Mucosa of stomach (tissue), 1 donor: Measurements from ENCODE around the gene BRAF.
"Not testable (repeated sequence)": the region's sequence is repeated elsewhere in the genome, so short reads cannot be mapped to it uniquely, and the experiment has no call there.

Experiments used
- H3K27me3 ChIP-seq: one replicate; pipeline ENCODE4 v1.7.0; 2013; ENCODE audit warnings: mild to moderate bottlenecking, low read length; ENCODE audit not compliant: control insufficient read depth, insufficient read depth
- H3K36me3 ChIP-seq: one replicate; pipeline ENCODE4 v1.7.0; 2013; ENCODE audit warnings: low read length; ENCODE audit not compliant: control insufficient read depth, insufficient read depth
- H3K4me1 ChIP-seq: one replicate; pipeline ENCODE4 v1.7.0; 2013; ENCODE audit warnings: mild to moderate bottlenecking, low read length; ENCODE audit not compliant: control insufficient read depth, insufficient read depth
- H3K4me3 ChIP-seq: one replicate; pipeline ENCODE4 v1.7.0; 2013; ENCODE audit warnings: low read length
- H3K9ac ChIP-seq: one replicate; pipeline ENCODE4 v1.7.0; 2013; ENCODE audit warnings: mild to moderate bottlenecking, low read length, moderate library complexity
- H3K9me3 ChIP-seq: one replicate; pipeline ENCODE4 v1.7.0; 2013; ENCODE audit warnings: mild to moderate bottlenecking, low read length, moderate library complexity; ENCODE audit not compliant: control insufficient read depth
- donor health status: Pancreatic carcinoma.

Gene BRAF

DNA sequence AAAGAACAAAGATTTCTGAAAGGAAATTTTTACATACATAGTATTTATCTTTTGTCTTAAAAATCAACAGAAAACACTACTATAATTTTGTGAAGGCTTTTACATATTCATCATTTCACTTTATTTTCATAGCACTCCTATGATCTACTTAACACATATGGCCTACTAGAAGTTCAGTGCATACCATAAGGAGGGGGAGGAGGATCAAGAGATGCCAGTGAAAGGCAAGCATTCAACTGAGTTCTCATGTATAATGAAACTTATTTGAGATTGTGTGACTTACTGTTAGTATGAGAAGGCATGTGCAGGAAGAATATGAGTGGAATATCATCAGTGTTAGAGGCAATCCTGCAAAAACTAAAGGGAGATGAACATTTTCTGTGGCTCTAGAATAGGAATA, 10.6 kb downstream of the BRAF start:
- Histone ChIP-seq H3K36me3 (no peaks in the 10 kb centered on the region), H3K9me3 (no peaks in the 10 kb centered on the region)

GRCh38 chr7:140913596-140913928, 11.2 kb downstream of the BRAF start:
- not testable (repeated sequence) for H3K36me3 ChIP-seq, H3K27me3 ChIP-seq, H3K9me3 ChIP-seq, H3K4me1 ChIP-seq, H3K4me3 ChIP-seq, H3K9ac ChIP-seq

More for the DNA sequence above, 10.6 kb downstream of the BRAF start:
- Histone ChIP-seq H3K9ac (no peak overlapping the region), H3K4me1 (peaks cover 9% of the 10 kb centered on the region), H3K27me3 (no peaks in the 10 kb centered on the region), H3K4me3 (no peak overlapping the region)

DNA sequence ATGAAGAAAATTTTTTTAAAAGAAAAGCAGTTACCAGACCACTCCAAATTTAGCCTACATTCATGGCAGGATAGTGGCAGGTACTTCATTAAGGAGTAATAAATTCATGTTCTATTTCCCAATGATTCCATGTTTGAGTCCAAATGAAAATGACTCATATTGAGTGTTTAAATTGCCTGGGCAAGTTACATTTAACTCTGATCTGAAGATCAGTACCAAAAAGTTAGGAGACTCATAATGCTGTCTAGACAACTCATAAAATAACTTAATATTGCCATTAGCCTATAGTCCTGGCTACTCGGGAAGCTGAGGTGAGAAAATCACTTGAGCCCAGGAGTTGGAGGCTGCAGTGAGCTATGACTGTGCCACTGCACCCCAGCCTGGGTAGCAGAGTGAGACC, 13.0 kb downstream of the BRAF start:
- no peaks in the 10 kb centered on the region for H3K27me3 ChIP-seq
- H3K9me3 ChIP-seq: no peaks in the 10 kb centered on the region
- no peak overlapping the region for H3K9ac ChIP-seq
- H3K36me3 ChIP-seq: no peaks in the 10 kb centered on the region
- no peak overlapping the region for H3K4me3 ChIP-seq
- H3K4me1 ChIP-seq: peaks cover 9% of the 10 kb centered on the region

DNA sequence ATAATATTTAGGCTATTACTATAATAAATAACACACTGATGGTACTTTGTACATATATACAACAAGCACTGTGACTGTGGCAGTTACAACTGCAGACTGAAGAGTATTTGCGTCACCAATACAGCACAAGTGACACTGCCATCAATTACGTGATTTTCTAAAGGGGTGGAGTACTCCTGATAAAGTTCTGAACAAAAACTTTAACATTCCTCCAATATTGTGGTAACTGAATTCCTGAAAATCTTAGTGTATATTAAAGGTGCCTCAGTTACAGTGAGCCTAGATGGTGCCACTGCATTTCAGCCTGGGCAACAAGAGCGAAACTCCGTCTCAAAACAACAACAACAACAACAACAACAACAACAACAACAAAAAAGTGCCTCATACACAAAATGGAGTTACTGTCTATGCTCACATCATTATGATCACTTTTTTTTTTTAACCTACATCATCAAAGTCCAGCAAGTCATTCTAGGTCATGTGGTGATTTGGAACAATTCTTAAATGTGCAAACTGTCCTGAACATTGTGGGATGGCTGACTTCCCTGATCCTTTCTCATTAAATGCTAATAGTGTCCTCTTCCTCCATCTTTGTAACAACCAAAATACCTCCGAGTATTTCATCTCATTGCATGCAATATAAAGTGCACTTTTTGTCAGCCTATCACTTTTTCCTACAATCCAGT, 15.1 kb downstream of the BRAF start:
- Histone ChIP-seq H3K4me1 (peaks cover 9% of the 10 kb centered on the region), H3K9me3 (no peaks in the 10 kb centered on the region), H3K4me3 (no peak overlapping the region), H3K27me3 (no peaks in the 10 kb centered on the region), H3K36me3 (no peaks in the 10 kb centered on the region), H3K9ac (no peak overlapping the region)

GRCh38 chr7:140908361-140908760, 16.4 kb downstream of the BRAF start:
- no peak overlapping the region for H3K9ac ChIP-seq
- peaks cover 9% of the 10 kb centered on the region for H3K4me1 ChIP-seq
- no peak overlapping the region for H3K4me3 ChIP-seq
- no peaks in the 10 kb centered on the region for H3K27me3 ChIP-seq
- no peaks in the 10 kb centered on the region for H3K36me3 ChIP-seq
- no peaks in the 10 kb centered on the region for H3K9me3 ChIP-seq

DNA sequence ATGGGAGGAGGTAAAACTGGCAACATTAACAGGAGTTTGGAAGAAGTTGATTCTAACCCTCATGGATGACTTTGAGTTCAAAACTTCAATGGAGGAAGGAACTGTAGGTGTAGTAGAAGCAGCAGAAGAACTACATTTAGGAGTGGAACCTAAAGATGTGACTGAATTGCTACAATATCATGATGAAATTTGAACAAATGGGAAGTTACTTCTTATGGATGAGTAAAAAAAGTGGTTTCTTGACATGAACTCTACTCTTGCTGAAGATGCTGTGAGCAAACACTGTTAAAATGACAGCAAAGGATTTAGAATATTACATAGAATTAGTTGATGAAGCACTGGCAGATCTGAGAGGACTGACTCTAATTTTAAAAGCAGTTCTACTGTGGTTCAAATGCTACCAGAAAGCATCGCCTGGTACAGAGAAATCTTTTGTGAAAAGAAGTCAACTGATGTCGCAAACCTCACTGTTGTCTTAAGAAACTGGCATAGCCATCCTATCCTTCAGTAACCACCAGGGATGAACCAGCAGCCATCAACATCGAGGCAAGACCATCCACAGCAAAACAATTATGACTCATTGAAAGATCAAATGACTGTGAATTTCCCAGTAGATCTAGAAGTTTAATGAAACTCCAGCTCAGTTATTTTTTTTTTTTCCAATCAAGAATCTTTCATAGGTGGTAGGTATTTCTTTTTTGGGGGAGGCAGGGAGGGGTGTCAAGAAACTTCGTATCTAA, 20.8 kb downstream of the BRAF start:
- Histone ChIP-seq H3K27me3 (no peaks in the 10 kb centered on the region), H3K4me1 (no peaks in the 10 kb centered on the region), H3K4me3 (no peak overlapping the region), H3K36me3 (no peaks in the 10 kb centered on the region), H3K9me3 (no peaks in the 10 kb centered on the region), H3K9ac (no peak overlapping the region)

DNA sequence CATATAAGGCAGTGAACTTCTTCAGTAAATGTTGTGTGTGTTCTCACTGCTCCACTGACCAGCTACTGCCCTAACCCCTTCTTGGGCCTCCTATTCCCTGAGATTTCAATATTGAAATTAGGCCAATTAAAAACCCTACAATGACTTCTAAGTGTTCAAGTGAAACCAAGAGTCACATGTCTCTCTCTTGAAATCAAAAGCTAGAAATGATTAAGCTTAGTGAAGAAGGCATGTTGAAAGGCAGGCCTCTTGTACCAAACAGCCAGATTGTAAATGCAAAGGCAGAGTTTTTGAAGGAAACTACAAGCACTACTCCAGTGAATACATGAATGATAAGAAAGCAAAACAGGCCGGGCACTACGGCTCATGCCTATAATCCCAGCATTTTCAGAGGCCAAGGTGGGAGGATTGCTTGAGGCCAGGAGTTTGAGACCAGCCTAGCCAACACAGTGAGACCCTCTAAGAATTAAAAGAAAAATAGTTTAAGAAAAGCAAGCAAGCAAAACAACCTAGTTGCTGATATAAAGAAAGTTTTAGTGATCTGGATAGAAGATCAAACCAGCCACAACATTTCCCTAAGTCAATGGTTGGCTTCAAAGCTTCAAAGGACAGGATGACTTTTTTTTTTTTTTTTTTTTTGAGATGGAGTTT, 22.3 kb downstream of the BRAF start:
- no peaks in the 10 kb centered on the region for H3K36me3 ChIP-seq
- H3K4me1 ChIP-seq: no peaks in the 10 kb centered on the region
- H3K9ac ChIP-seq: no peak overlapping the region
- no peaks in the 10 kb centered on the region for H3K9me3 ChIP-seq
- H3K4me3 ChIP-seq: no peak overlapping the region
- H3K27me3 ChIP-seq: no peaks in the 10 kb centered on the region

GRCh38 chr7:140901941-140902302, 22.8 kb downstream of the BRAF start:
- Histone ChIP-seq H3K9ac (no peak overlapping the region), H3K4me1 (no peaks in the 10 kb centered on the region), H3K4me3 (no peak overlapping the region), H3K9me3 (no peaks in the 10 kb centered on the region), H3K27me3 (no peaks in the 10 kb centered on the region), H3K36me3 (no peaks in the 10 kb centered on the region)

DNA sequence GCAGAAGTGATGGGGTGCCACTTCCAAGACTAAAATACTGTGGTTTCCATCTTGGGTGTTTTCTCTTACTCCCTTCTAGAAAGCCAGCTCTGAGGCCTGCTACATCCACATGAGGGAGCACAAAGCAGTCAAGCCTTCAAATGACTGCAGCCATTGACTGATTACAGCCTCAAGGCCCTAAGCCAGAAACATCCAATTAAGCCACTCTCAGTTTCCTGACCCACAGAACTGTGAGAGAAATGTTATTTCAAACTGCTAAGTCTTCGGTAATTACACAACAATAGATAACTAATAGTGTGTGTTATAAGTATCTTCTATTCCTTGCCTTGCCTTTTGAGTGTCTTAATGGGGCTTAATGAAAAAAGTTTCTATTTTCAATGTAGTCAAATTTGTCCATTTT, 24.8 kb downstream of the BRAF start:
- no peak overlapping the region for H3K9ac ChIP-seq
- H3K36me3 ChIP-seq: no peaks in the 10 kb centered on the region
- no peaks in the 10 kb centered on the region for H3K9me3 ChIP-seq
- H3K27me3 ChIP-seq: no peaks in the 10 kb centered on the region
- no peaks in the 10 kb centered on the region for H3K4me1 ChIP-seq
- H3K4me3 ChIP-seq: no peak overlapping the region

DNA sequence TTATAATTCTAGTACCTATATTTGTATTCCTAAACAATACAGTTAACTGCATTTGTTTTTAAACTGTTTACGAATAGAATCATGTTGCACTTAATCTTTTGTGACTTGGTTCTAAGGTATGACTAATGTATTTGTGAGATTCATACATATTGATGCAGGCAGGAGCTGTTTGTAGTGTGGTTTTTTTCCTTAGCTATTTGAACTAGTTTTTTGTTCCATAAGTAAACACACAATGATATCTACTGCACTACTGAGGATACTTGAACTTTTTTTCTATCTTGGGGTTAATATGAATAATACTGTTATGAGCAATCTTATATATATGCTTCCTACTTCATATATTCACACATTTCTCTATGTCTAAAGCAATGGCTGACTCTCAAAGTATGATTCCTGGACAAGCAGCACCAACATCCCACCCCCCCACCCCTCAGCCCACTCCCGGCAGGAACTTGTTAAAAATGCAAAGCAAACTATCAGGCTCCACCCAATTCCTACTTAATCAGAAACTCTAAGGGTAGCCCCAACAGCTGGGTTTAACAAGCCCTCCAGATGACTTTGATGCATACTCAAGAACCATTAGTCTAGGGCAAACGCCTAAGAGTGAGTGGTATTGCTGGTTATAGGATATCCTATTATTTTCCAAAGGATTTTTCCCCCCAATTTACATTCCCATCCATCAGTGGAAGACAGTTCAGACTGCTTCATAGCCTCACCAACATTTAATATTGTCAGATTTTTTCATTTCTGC, 25.8 kb downstream of the BRAF start:
- Histone ChIP-seq H3K36me3 (no peaks in the 10 kb centered on the region), H3K9me3 (no peaks in the 10 kb centered on the region), H3K4me1 (no peaks in the 10 kb centered on the region), H3K27me3 (no peaks in the 10 kb centered on the region), H3K4me3 (no peak overlapping the region), H3K9ac (no peak overlapping the region)

DNA sequence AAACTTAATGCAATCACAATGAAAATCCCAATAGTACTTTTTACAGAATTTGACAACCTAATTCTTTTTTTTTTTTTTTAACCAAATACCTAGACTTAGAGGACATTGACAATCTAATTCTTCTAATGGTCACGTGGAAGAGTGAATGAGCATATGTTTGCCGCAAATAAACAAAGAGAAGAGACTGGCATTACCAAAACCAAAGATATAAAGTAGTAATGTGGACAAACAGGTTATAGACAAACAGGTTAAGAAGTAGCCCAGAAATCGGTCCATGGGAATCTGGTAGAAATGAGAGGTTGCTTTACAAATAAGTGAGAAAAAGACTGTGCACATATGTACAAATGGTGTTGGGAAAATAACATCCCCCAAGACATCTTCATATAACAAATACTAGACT, 27.7 kb downstream of the BRAF start:
- Histone ChIP-seq H3K27me3 (no peaks in the 10 kb centered on the region), H3K9me3 (no peaks in the 10 kb centered on the region), H3K4me3 (no peak overlapping the region), H3K4me1 (no peaks in the 10 kb centered on the region), H3K36me3 (no peaks in the 10 kb centered on the region), H3K9ac (no peak overlapping the region)

DNA sequence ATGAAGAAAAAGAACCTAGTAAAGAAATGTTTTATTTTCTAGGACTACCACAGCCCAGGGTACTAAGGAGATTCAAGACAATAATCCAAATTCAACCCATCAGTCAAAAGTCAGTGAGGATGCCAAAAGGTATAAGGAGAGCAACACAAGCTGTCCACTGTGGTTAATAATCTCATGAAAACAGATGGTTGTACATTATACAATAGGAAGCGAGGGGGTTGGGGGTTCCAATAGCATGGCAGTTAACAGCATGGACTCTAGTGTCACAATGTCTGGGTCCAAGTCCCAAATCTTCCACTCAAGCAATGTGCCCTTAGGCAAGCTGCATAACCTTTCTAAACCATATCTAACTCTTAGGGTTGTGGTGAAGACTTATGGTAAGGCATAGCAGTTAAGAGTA, 35.1 kb downstream of the BRAF start:
- no peaks in the 10 kb centered on the region for H3K9me3 ChIP-seq
- no peak overlapping the region for H3K9ac ChIP-seq
- peaks cover 4% of the 10 kb centered on the region for H3K4me1 ChIP-seq
- no peaks in the 10 kb centered on the region for H3K27me3 ChIP-seq
- H3K4me3 ChIP-seq: no peak overlapping the region
- H3K36me3 ChIP-seq: no peaks in the 10 kb centered on the region
